Activated CD4-positive, alpha-beta T cell treated with anti-CD3 and anti-CD28 coated beads, Interleukin-2, amount 10 ng/mL, durations not matched to agents 7 days and 5 days (primary cell): ENCODE data around the gene MARVELD1. TPM values are rescaled to one million over a fixed set of nuclear protein-coding genes. Genes with fewer than 3 reads are reported as not detected.

Experiments
- CTCF ChIA-PET: fragments of 350-600 bp; sonication (Branson Sonifier 250); formaldehyde crosslinking; loops from one replicate; lab custom pipeline; 2021; ENCODE audit warnings: antibody characterized with exemption; lab: Charles Lee
- POLR2A ChIA-PET: fragments of 350-600 bp; sonication (Branson Sonifier 250); formaldehyde crosslinking; loops from one replicate; lab custom pipeline; 2021; ENCODE audit warnings: antibody characterized with exemption; lab: Charles Lee
- DNase-seq: peaks from one replicate; pipeline ENCODE4 v3.0.0-alpha.2; 2020
- H3K27ac Mint-ChIP-seq: one replicate; pipeline ENCODE4 v1.8.0; 2021; ENCODE audit warnings: mild to moderate bottlenecking, moderate library complexity, mixed read lengths
- H3K27me3 Mint-ChIP-seq: one replicate; pipeline ENCODE4 v1.8.0; 2021; ENCODE audit warnings: mixed read lengths
- H3K36me3 Mint-ChIP-seq: one replicate; pipeline ENCODE4 v1.8.0; 2021; ENCODE audit warnings: low read depth, mixed read lengths
- H3K4me1 Mint-ChIP-seq: one replicate; pipeline ENCODE4 v1.8.0; 2021; ENCODE audit warnings: mixed read lengths
- H3K4me3 Mint-ChIP-seq: one replicate; pipeline ENCODE4 v1.8.0; 2021; ENCODE audit warnings: mild to moderate bottlenecking, moderate library complexity, mixed read lengths
- H3K9me3 Mint-ChIP-seq: one replicate; pipeline ENCODE4 v1.8.0; 2021; ENCODE audit warnings: mixed read lengths
- total RNA-seq, 2 experiments: library from RNA; stranded (reverse); gene quantifications; one replicate each; pipeline ENCODE4 v1.2.3, GENCODE V29; 2021

MARVELD1 gene
- total RNA-seq, 2 experiments from 2014 or later = 1.3 to 1.8 TPM

- Mint-ChIP-seq H3K36me3 (peaks cover 40% of the 10 kb centered on the region), H3K4me3 (no peak overlapping the region), H3K9me3 (no peaks in the 10 kb centered on the region), H3K27me3 (no peaks in the 10 kb centered on the region), H3K4me1 (peaks cover 3% of the 10 kb centered on the region), H3K27ac (no peak overlapping the region)
- ChIA-PET CTCF (interaction anchor here (1.7 kb wide), 2 partner anchors 12 to 121 kb away, joined by 4 to 5 read pairs; partner anchors contain the start of gene ZFYVE27), POLR2A (no interaction called here)
- no peak for DNase-seq
Observed at GRCh38 chr10:97748116-97748515, 34.6 kb downstream of the MARVELD1 start.

DNA sequence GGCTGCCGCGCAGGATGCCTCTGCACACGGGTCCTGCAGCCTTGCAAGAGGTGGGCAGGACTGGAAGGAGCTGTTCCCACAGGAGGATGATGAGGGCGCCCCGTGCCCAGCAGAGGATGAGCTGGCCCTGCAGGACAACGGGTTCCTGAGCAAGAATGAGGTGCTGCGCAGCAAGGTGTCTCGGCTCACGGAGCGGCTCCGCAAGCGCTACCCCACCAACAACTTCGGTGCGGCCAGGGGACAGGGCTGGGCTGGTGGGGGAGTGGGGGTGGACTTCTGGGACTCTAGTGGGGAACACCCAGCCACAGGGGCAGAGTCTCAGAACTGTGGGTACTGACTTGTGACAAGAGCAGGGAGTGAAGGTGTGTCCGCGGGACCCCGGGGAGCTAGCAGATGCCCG, 39.4 kb downstream of the MARVELD1 start:
- no peak for DNase-seq
- Mint-ChIP-seq H3K9me3 (no peaks in the 10 kb centered on the region), H3K36me3 (peaks cover 41% of the 10 kb centered on the region), H3K27me3 (no peaks in the 10 kb centered on the region), H3K4me3 (no peak overlapping the region), H3K27ac (no peak overlapping the region), H3K4me1 (no peaks in the 10 kb centered on the region)
- POLR2A ChIA-PET = no interaction called here
- CTCF ChIA-PET = interaction anchor here (0.6 to 1.7 kb wide), 3 partner anchors 36 to 586 kb away, joined by 3 to 4 read pairs (median 3); no protein-coding TSS in a partner anchor

DNA sequence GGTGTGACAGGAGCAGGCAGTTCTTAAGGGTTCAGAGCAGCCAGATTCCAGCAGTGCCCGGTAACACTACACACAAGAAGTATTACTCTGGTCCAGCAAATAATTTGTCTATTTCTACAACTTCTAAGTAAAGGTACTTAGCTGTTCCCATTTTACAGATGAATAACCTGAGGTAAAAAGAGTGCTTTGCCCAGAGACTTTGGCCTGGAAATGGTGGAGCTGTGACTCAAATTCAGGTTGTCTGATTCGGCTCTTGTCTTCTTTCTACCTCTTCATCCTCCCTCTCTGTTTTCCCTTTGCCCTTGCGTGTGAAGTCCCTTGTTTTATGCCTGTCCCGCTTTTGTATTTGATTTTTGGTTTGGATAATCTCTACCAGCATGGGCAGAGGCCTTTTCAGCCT, 41.2 kb downstream of the MARVELD1 start:
- Mint-ChIP-seq H3K36me3 (peaks cover 38% of the 10 kb centered on the region), H3K27me3 (no peaks in the 10 kb centered on the region), H3K27ac (no peak overlapping the region), H3K4me1 (no peaks in the 10 kb centered on the region), H3K9me3 (no peaks in the 10 kb centered on the region), H3K4me3 (no peak overlapping the region)
- DNase-seq = no peak
- ChIA-PET POLR2A (no interaction called here), CTCF (interaction anchor here (0.5 to 1.5 kb wide), 4 partner anchors 13 to 1911 kb away, joined by 3 to 4 read pairs (median 3); no protein-coding TSS in a partner anchor)

DNA sequence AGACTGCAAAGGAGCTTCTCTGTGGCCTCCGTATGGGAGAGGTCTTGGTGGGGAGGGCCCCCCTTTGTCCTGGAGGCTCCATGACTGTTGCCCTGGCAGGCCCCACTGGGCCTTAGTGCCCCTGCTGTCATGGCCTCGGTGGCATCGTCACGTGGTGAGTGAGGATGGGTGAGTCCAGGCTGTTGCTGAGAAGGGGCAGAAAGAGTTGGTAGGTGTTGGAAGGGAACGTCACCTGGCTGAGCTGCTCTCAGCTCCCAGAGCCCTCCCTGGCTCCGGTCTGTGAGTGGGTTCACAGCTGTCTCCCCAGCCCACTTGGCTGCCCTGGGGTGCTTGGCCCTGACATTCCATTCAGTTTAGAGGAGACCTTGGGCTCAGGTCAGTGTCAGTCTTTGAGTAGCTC, 42.2 kb downstream of the MARVELD1 start:
- no peaks in the 10 kb centered on the region for H3K9me3 Mint-ChIP-seq
- ChIA-PET POLR2A (no interaction called here), CTCF (interaction anchor here (1.3 kb wide), 1 partner anchor 24 kb away, joined by 4 read pairs; no protein-coding TSS in a partner anchor)
- H3K4me3 Mint-ChIP-seq = no peak overlapping the region
- no peaks in the 10 kb centered on the region for H3K27me3 Mint-ChIP-seq
- H3K4me1 Mint-ChIP-seq = no peaks in the 10 kb centered on the region
- peaks cover 43% of the 10 kb centered on the region for H3K36me3 Mint-ChIP-seq
- H3K27ac Mint-ChIP-seq = no peak overlapping the region
- DNase-seq = no peak

- Mint-ChIP-seq H3K36me3 (peaks cover 40% of the 10 kb centered on the region), H3K27me3 (no peaks in the 10 kb centered on the region), H3K4me1 (no peaks in the 10 kb centered on the region), H3K27ac (no peak overlapping the region), H3K4me3 (no peak overlapping the region), H3K9me3 (no peaks in the 10 kb centered on the region)
- ChIA-PET POLR2A (interaction anchor here (0.6 kb wide), 1 partner anchor 120 kb away, joined by 7 read pairs; no protein-coding TSS in a partner anchor), CTCF (interaction anchor here (0.5 to 1.4 kb wide), 3 partner anchors 13 to 1758 kb away, joined by 3 to 4 read pairs (median 3); no protein-coding TSS in a partner anchor)
- DNase-seq = no peak
Observed at GRCh38 chr10:97757471-97757870, 43.9 kb downstream of the MARVELD1 start.

DNA sequence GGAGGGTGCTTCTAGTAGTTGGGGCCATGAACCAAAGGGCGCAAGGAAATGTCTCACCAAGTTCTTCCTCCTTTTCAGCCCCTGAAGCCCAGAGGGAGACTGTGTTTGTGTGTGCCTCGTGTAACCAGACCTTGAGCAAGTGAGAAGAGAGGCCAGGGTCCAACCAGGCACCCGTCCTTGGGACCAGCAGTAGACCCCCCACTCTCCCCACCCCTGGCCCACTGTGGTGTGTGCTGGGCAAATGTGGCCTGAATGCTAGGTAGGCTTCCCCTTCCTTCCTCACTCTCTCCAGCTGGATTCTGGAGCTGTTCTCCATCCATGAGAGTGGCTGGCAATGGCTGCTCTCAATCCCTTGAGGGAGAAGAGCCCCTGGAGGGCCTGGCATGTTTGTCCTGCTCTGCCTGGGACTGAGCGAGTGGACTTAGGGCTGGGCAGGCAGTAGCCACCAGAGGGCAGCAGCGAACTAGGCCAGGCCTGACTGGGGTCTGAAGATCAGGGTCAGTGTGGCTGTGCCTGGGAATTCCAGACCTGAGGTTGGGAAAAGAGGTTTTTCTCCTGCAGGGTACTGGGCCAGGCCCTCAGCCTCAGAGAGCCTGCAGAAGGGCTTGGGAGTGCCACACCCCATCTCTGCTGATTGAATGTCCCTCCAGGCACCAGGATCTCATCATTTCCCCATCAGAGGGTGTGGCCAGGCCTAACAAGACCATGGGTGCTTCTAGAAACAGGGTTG, 45.8 kb downstream of the MARVELD1 start:
- H3K4me3 Mint-ChIP-seq = no peak overlapping the region
- no peaks in the 10 kb centered on the region for H3K9me3 Mint-ChIP-seq
- ChIA-PET POLR2A (no interaction called here), CTCF (interaction anchor here (0.7 to 2.0 kb wide), 5 partner anchors 9 to 283 kb away, joined by 3 to 6 read pairs (median 3); partner anchors contain the start of gene SFRP5)
- no peak overlapping the region for H3K27ac Mint-ChIP-seq
- peaks cover 29% of the 10 kb centered on the region for H3K36me3 Mint-ChIP-seq
- H3K4me1 Mint-ChIP-seq = no peaks in the 10 kb centered on the region
- peak; percentile 52 for DNase-seq
- no peaks in the 10 kb centered on the region for H3K27me3 Mint-ChIP-seq

DNA sequence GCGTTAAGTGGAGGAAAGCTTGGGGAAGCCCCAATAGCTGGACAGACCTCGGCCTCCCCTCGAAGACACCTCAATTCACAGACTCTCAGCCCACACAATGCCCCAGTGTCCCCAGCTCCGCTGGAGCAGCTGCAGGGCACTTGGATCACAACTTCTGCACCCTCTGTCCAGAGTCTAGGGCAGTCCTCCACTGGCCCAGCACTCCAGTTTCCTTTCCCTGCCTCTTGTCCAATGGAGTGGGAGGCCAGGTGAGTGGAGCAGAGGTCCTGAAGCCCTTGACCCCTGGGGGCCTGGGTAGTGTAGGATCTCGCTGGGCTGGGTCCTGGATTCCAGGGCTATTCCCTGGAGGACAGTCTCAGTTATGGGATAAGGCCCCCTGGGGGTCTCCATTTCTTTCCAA, 46.4 kb downstream of the MARVELD1 start:
- H3K4me3 Mint-ChIP-seq = no peak overlapping the region
- H3K27ac Mint-ChIP-seq = no peak overlapping the region
- no peaks in the 10 kb centered on the region for H3K27me3 Mint-ChIP-seq
- peaks cover 25% of the 10 kb centered on the region for H3K36me3 Mint-ChIP-seq
- H3K4me1 Mint-ChIP-seq = peaks cover 1% of the 10 kb centered on the region
- CTCF ChIA-PET = interaction anchor here (0.7 to 2.0 kb wide), 6 partner anchors 8 to 282 kb away, joined by 3 to 6 read pairs (median 4); partner anchors contain the start of gene SFRP5
- POLR2A ChIA-PET = no interaction called here
- DNase-seq = no peak
- no peaks in the 10 kb centered on the region for H3K9me3 Mint-ChIP-seq

- peaks cover 1% of the 10 kb centered on the region for H3K4me1 Mint-ChIP-seq
- POLR2A ChIA-PET = no interaction called here
- H3K36me3 Mint-ChIP-seq = peaks cover 21% of the 10 kb centered on the region
- H3K9me3 Mint-ChIP-seq = no peaks in the 10 kb centered on the region
- H3K4me3 Mint-ChIP-seq = no peak overlapping the region
- DNase-seq = no peak
- H3K27me3 Mint-ChIP-seq = no peaks in the 10 kb centered on the region
- CTCF ChIA-PET = interaction anchor here (0.7 to 2.0 kb wide), 6 partner anchors 8 to 109 kb away, joined by 3 to 6 read pairs (median 4); partner anchors contain the start of gene SFRP5
- H3K27ac Mint-ChIP-seq = peak overlapping the region; percentile 54
Observed at GRCh38 chr10:97760461-97761257, 47.1 kb downstream of the MARVELD1 start.

DNA sequence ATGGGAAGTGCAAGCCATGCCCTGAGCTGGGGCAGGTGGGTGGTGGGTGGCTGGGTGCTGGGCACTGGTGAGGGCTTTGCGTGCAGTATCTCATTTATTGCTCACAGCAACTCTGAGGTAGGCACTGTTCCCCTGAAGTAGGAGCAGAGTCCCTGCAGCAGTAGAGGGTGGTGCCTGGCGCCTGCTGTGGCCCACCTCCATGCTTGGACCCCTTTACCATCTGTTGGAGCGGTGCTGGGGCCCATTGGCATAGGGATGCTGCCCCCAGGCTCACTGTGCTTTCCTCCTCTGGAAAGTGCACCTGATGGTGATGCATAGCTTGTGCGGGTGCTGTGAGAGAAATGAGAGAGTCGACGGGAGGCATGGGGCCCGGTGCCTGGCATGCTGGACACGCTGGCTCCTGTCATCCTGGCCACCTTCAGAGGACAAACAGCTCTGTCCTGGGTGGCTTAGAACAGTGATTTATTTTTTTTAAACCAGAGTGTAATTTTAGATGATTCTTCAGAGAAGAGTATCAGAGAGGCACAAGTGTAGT, 47.9 kb downstream of the MARVELD1 start:
- Mint-ChIP-seq H3K36me3 (peaks cover 19% of the 10 kb centered on the region), H3K27ac (no peak overlapping the region), H3K4me1 (peaks cover 1% of the 10 kb centered on the region), H3K27me3 (no peaks in the 10 kb centered on the region), H3K4me3 (no peak overlapping the region), H3K9me3 (no peaks in the 10 kb centered on the region)
- no peak for DNase-seq
- ChIA-PET POLR2A (no interaction called here), CTCF (interaction anchor here (0.9 to 1.8 kb wide), 2 partner anchors 10 to 31 kb away, joined by 3 to 5 read pairs; no protein-coding TSS in a partner anchor)

DNA sequence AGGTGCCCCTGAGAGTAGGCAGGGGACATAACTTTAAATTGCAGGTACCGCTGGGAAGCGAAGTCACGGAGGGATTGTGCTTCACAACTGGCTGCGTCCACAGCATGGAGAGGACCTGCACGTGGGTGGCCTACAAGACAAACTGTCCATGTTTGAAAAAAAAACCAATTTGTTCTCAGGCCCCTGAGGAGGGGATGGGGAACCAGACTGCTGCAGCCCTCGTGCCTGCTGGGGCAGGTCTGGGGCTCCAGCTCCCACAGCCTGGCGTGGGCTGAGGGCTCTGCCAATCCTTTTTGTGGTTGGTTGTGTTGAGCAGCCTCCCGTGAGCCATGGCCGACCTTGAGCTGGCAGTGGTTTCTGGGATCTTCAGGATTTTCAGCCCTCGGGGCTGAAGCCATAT, 48.5 kb downstream of the MARVELD1 start:
- POLR2A ChIA-PET = no interaction called here

GRCh38 chr10:97762816-97763215, 49.3 kb downstream of the MARVELD1 start:
- no peak overlapping the region for H3K4me3 Mint-ChIP-seq
- POLR2A ChIA-PET = no interaction called here
- CTCF ChIA-PET = interaction anchor here (0.6 to 1.7 kb wide), 3 partner anchors 13 to 1210 kb away, joined by 3 to 5 read pairs (median 3); no protein-coding TSS in a partner anchor
- no peak overlapping the region for H3K27ac Mint-ChIP-seq
- peaks cover 1% of the 10 kb centered on the region for H3K4me1 Mint-ChIP-seq
- H3K9me3 Mint-ChIP-seq = no peaks in the 10 kb centered on the region
- H3K36me3 Mint-ChIP-seq = peaks cover 12% of the 10 kb centered on the region
- H3K27me3 Mint-ChIP-seq = no peaks in the 10 kb centered on the region
- DNase-seq = no peak

More for the DNA sequence above, 48.5 kb downstream of the MARVELD1 start:
- no peak overlapping the region for H3K4me3 Mint-ChIP-seq
- DNase-seq = no peak
- H3K27ac Mint-ChIP-seq = no peak overlapping the region
- CTCF ChIA-PET = interaction anchor here (0.6 to 1.7 kb wide), 3 partner anchors 12 to 1210 kb away, joined by 3 to 5 read pairs (median 3); no protein-coding TSS in a partner anchor
- H3K36me3 Mint-ChIP-seq = peaks cover 14% of the 10 kb centered on the region
- H3K4me1 Mint-ChIP-seq = peaks cover 1% of the 10 kb centered on the region
- no peaks in the 10 kb centered on the region for H3K9me3 Mint-ChIP-seq
- no peaks in the 10 kb centered on the region for H3K27me3 Mint-ChIP-seq

- DNase-seq = no peak
- Mint-ChIP-seq H3K27me3 (no peaks in the 10 kb centered on the region), H3K4me3 (no peak overlapping the region), H3K9me3 (no peaks in the 10 kb centered on the region), H3K4me1 (peaks cover 1% of the 10 kb centered on the region), H3K27ac (no peak overlapping the region), H3K36me3 (peaks cover 12% of the 10 kb centered on the region)
- ChIA-PET POLR2A (no interaction called here), CTCF (interaction anchor here (1.7 to 1.8 kb wide), 2 partner anchors 14 to 19 kb away, joined by 5 to 6 read pairs; no protein-coding TSS in a partner anchor)
Observed at GRCh38 chr10:97763411-97763810, 49.9 kb downstream of the MARVELD1 start.
